Endodermal cell (in vitro differentiated cells): ENCODE results near the gene GPBP1. TPM values are rescaled to one million over a fixed set of nuclear protein-coding genes. Genes with fewer than 3 reads are reported as not detected.
A peak's percentile ranks its signal among the peaks of the same experiment; 100 is the strongest.
"Not testable (repeated sequence)": the region's sequence is repeated elsewhere in the genome, so short reads cannot be mapped to it uniquely, and the experiment has no call there.

Experiments
- DNase-seq: peaks from one replicate; pipeline ENCODE4 v3.0.0-alpha.2; 2017
- H3K27ac ChIP-seq: 2 replicates; pipeline ENCODE4 v1.5.1; 2013; ENCODE audit warnings: mild to moderate bottlenecking, low read depth, low read length, moderate library complexity
- H3K27me3 ChIP-seq: 2 replicates; pipeline ENCODE4 v1.6.1; 2013; ENCODE audit warnings: mild to moderate bottlenecking, low read length, moderate library complexity; ENCODE audit not compliant: insufficient read depth, control insufficient read depth, poor library complexity, severe bottlenecking
- H3K36me3 ChIP-seq: 2 replicates; pipeline ENCODE4 v1.7.0; 2013; ENCODE audit warnings: mild to moderate bottlenecking, low read length, moderate library complexity; ENCODE audit not compliant: control insufficient read depth, insufficient read depth
- H3K4me1 ChIP-seq: one replicate; pipeline ENCODE4 v1.7.0; 2013; ENCODE audit warnings: low read length; ENCODE audit not compliant: control insufficient read depth, insufficient read depth
- H3K4me3 ChIP-seq: 2 replicates; pipeline ENCODE4 v1.5.1; 2013; ENCODE audit warnings: mild to moderate bottlenecking, low read length, moderate library complexity
- H3K9ac ChIP-seq: 2 replicates; pipeline ENCODE4 v1.6.1; 2013; ENCODE audit warnings: mild to moderate bottlenecking, low read length, moderate library complexity; ENCODE audit not compliant: poor library complexity, severe bottlenecking; ENCODE audit errors: extremely low read depth
- H3K9me3 ChIP-seq: 2 replicates; pipeline ENCODE4 v1.6.1; 2013; ENCODE audit warnings: mild to moderate bottlenecking, low read length, moderate library complexity; ENCODE audit not compliant: control insufficient read depth
- H3K27ac Mint-ChIP-seq: 2 replicates; pipeline ENCODE4 v1.8.0; 2020; ENCODE audit warnings: mixed read lengths
- H3K27me3 Mint-ChIP-seq: 2 replicates; pipeline ENCODE4 v1.8.0; 2021; ENCODE audit warnings: mild to moderate bottlenecking, mixed read lengths; ENCODE audit not compliant: insufficient read depth
- H3K36me3 Mint-ChIP-seq: 2 replicates; pipeline ENCODE4 v1.8.0; 2020; ENCODE audit warnings: low read depth, mixed read lengths
- H3K4me1 Mint-ChIP-seq: 2 replicates; pipeline ENCODE4 v1.8.0; 2020; ENCODE audit warnings: mixed read lengths
- H3K4me3 Mint-ChIP-seq: 2 replicates; pipeline ENCODE4 v1.8.0; 2020; ENCODE audit warnings: mild to moderate bottlenecking, moderate library complexity, mixed read lengths
- H3K9me3 Mint-ChIP-seq: 2 replicates; pipeline ENCODE4 v1.8.0; 2020; ENCODE audit warnings: mild to moderate bottlenecking, mixed read lengths
- CTCF ChIP-seq: fragments of 200-600 bp; sonication (generic); conservative IDR thresholded peaks from 2 replicates; pipeline ENCODE4 v1.5.0; 2021; ENCODE audit warnings: antibody characterized with exemption, mild to moderate bottlenecking
- WGBS, 2 experiments: methylation state at CpG; one replicate each; pipeline versions ENCODE4 v1.1.5 to v1.1.7; 2013; ENCODE audit warnings: missing lambda C conversion rate in 2 of 2, mixed read lengths in 1 of 2; ENCODE audit not compliant: insufficient coverage in 1 of 2, insufficient read length in 1 of 2; 5-methylcytosine and 5-hydroxymethylcytosine counted together
- total RNA-seq, 2 donors: library from RNA; stranded (reverse); fragmentation: NEBNext Ultra II Directional in 1 of 2; extraction: Animal tissue kit (Norgen Biotek cat#: 25700) in 1 of 2; gene quantifications; 2 replicates in 1 of 2; 3 replicates in 1 of 2; pipeline ENCODE4 v1.2.1, GENCODE V29; 2021

GPBP1 gene
- total RNA-seq, 2 donors from 2014 or later = 109 to 124 TPM

- Histone ChIP-seq H3K4me1 (no peaks in the 10 kb centered on the region), H3K9me3 (peaks cover 37% of the 10 kb centered on the region), H3K27me3 (no peaks in the 10 kb centered on the region), H3K27ac (no peak overlapping the region), H3K4me3 (peak overlapping the region; percentile 35), H3K9ac (no peak overlapping the region), H3K36me3 (no peaks in the 10 kb centered on the region)
- Mint-ChIP-seq H3K4me3 (no peak overlapping the region), H3K27ac (no peak overlapping the region), H3K4me1 (peaks cover 7% of the 10 kb centered on the region), H3K9me3 (peaks cover 53% of the 10 kb centered on the region), H3K27me3 (no peaks in the 10 kb centered on the region), H3K36me3 (no peaks in the 10 kb centered on the region)
- DNase-seq = no peak
- no peak for TF ChIP-seq CTCF
- 84 to 92% methylated on average over 2 of the region's 2 CpGs for WGBS, 2 experiments
These were observed 132.5 kb downstream of the GPBP1 start for GRCh38 chr5:57306359-57306758.

GRCh38 chr5:57307516-57307915 lies 133.7 kb downstream of the GPBP1 start:
- H3K36me3 ChIP-seq = no peaks in the 10 kb centered on the region
- H3K9ac ChIP-seq = no peak overlapping the region
- peaks cover 37% of the 10 kb centered on the region for H3K9me3 ChIP-seq
- Mint-ChIP-seq H3K4me1 (peaks cover 6% of the 10 kb centered on the region), H3K4me3 (no peak overlapping the region), H3K27ac (no peak overlapping the region), H3K9me3 (peaks cover 53% of the 10 kb centered on the region), H3K36me3 (no peaks in the 10 kb centered on the region), H3K27me3 (no peaks in the 10 kb centered on the region)
- H3K27ac ChIP-seq = no peak overlapping the region
- TF ChIP-seq CTCF = no peak
- H3K4me3 ChIP-seq = no peak overlapping the region
- no peaks in the 10 kb centered on the region for H3K4me1 ChIP-seq
- no peak for DNase-seq
- no peaks in the 10 kb centered on the region for H3K27me3 ChIP-seq
- 83% methylated on average over 2 of the region's 2 CpGs for WGBS, 2 experiments

- not testable (repeated sequence) for DNase-seq, H3K27me3 ChIP-seq, H3K36me3 ChIP-seq, H3K4me3 Mint-ChIP-seq, H3K9ac ChIP-seq, H3K4me1 ChIP-seq, H3K27me3 Mint-ChIP-seq, H3K36me3 Mint-ChIP-seq, H3K4me3 ChIP-seq, H3K27ac Mint-ChIP-seq, H3K27ac ChIP-seq, H3K4me1 Mint-ChIP-seq
- H3K9me3 ChIP-seq = peaks cover 37% of the 10 kb centered on the region
- H3K9me3 Mint-ChIP-seq = peaks cover 53% of the 10 kb centered on the region
These were observed 135.2 kb downstream of the GPBP1 start for GRCh38 chr5:57309022-57309421.

GRCh38 chr5:57311251-57311650 lies 137.4 kb downstream of the GPBP1 start:
- no peaks in the 10 kb centered on the region for H3K27me3 Mint-ChIP-seq

More at GRCh38 chr5:57311251-57311650, 137.4 kb downstream of the GPBP1 start:
- no peak overlapping the region for H3K27ac ChIP-seq
- no peaks in the 10 kb centered on the region for H3K4me1 ChIP-seq
- DNase-seq = no peak
- H3K9me3 Mint-ChIP-seq = peaks cover 46% of the 10 kb centered on the region
- no peak overlapping the region for H3K4me3 ChIP-seq
- no peaks in the 10 kb centered on the region for H3K36me3 ChIP-seq
- H3K27ac Mint-ChIP-seq = no peak overlapping the region
- H3K4me1 Mint-ChIP-seq = peaks cover 4% of the 10 kb centered on the region
- H3K4me3 Mint-ChIP-seq = no peak overlapping the region
- H3K27me3 ChIP-seq = no peaks in the 10 kb centered on the region
- peaks cover 32% of the 10 kb centered on the region for H3K9me3 ChIP-seq
- WGBS, 2 experiments = 96% methylated on average over 1 of the region's 2 CpGs; no CpG with 5 or more reads in 1 of the 2 experiments
- no peak overlapping the region for H3K9ac ChIP-seq
- TF ChIP-seq CTCF = no peak
- H3K36me3 Mint-ChIP-seq = no peaks in the 10 kb centered on the region
